KMS-11 (cell line): Measurements from ENCODE around the gene BLID.

Source experiments
- H2AFZ ChIP-seq: fragments of 200-600 bp; sonication (generic); 2 replicates; pipeline ENCODE4 v1.6.1; 2016; ENCODE audit warnings: antibody characterized with exemption, mixed run types, low read depth
- H3K27ac ChIP-seq: fragments of 200-600 bp; sonication (generic); 2 replicates; pipeline ENCODE4 v1.6.1; 2016; ENCODE audit warnings: mild to moderate bottlenecking, mixed run types
- H3K27me3 ChIP-seq: fragments of 200-600 bp; sonication (generic); 2 replicates; pipeline ENCODE4 v1.6.1; 2017; ENCODE audit warnings: mild to moderate bottlenecking, low read depth, mixed run types, moderate library complexity; ENCODE audit not compliant: insufficient read depth
- H3K36me3 ChIP-seq: fragments of 200-600 bp; sonication (generic); 2 replicates; pipeline ENCODE4 v1.6.1; 2017; ENCODE audit warnings: mild to moderate bottlenecking, mixed run types; ENCODE audit not compliant: insufficient read depth
- H3K4me1 ChIP-seq: fragments of 200-600 bp; sonication (generic); 2 replicates; pipeline ENCODE4 v1.6.1; 2016; ENCODE audit warnings: mild to moderate bottlenecking, low read depth, mixed run types; ENCODE audit not compliant: poor library complexity, severe bottlenecking
- H3K4me2 ChIP-seq: fragments of 200-600 bp; sonication (generic); 2 replicates; pipeline ENCODE4 v1.7.0; 2016; ENCODE audit warnings: mild to moderate bottlenecking, mixed run types
- H3K4me3 ChIP-seq: fragments of 200-600 bp; sonication (generic); IDR thresholded peaks from 2 replicates; pipeline ENCODE4 v1.6.1; 2017; ENCODE audit warnings: low read depth, low read length, mixed read lengths; ENCODE audit not compliant: insufficient read depth
- H3K79me2 ChIP-seq: fragments of 200-600 bp; sonication (generic); 2 replicates; pipeline ENCODE4 v1.6.1; 2016; ENCODE audit warnings: low read depth, mixed run types; ENCODE audit not compliant: insufficient read depth
- H3K9ac ChIP-seq: fragments of 200-600 bp; sonication (generic); 2 replicates; pipeline ENCODE4 v1.6.1; 2016; ENCODE audit warnings: mild to moderate bottlenecking, mixed run types
- H4K20me1 ChIP-seq: fragments of 200-600 bp; sonication (generic); 2 replicates; pipeline ENCODE4 v1.6.1; 2016; ENCODE audit warnings: mild to moderate bottlenecking, mixed run types; ENCODE audit not compliant: insufficient read depth
- CTCF ChIP-seq: fragments of 200-600 bp; sonication (generic); conservative IDR thresholded peaks from 2 replicates; pipeline ENCODE4 v1.6.1; 2017; ENCODE audit warnings: low read depth, mild to moderate bottlenecking, antibody characterized with exemption, low read length, moderate library complexity, mixed read lengths

BLID gene

DNA sequence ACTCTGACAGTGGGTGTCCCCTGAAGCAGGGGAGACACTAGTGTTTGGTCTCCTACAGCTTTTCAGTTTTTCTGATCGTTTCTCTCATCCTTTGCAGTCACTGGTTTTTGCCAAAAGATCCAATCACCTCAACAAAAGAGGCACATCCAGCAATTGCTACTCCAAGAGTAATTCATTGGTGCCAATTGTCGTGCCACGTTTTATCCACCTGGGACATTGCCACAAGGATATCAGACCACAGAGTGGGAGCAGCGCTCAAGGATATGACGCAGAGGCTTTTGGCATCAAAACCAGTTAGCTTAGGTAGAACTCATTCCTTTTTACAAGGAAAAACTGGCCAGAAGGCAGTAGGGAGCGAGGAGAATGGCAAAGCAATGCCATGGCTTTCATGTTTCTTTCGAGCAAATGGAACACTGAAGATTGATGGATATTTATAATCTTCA, 40.9 kb upstream of the BLID start:
- Histone ChIP-seq H4K20me1 (no peaks in the 10 kb centered on the region), H2AFZ (no peak overlapping the region), H3K79me2 (no peaks in the 10 kb centered on the region), H3K4me2 (no peak overlapping the region), H3K36me3 (no peaks in the 10 kb centered on the region), H3K9ac (no peak overlapping the region), H3K4me1 (no peaks in the 10 kb centered on the region), H3K27me3 (no peaks in the 10 kb centered on the region), H3K27ac (no peak overlapping the region), H3K4me3 (no peak overlapping the region)
- TF ChIP-seq CTCF, result no peak

DNA sequence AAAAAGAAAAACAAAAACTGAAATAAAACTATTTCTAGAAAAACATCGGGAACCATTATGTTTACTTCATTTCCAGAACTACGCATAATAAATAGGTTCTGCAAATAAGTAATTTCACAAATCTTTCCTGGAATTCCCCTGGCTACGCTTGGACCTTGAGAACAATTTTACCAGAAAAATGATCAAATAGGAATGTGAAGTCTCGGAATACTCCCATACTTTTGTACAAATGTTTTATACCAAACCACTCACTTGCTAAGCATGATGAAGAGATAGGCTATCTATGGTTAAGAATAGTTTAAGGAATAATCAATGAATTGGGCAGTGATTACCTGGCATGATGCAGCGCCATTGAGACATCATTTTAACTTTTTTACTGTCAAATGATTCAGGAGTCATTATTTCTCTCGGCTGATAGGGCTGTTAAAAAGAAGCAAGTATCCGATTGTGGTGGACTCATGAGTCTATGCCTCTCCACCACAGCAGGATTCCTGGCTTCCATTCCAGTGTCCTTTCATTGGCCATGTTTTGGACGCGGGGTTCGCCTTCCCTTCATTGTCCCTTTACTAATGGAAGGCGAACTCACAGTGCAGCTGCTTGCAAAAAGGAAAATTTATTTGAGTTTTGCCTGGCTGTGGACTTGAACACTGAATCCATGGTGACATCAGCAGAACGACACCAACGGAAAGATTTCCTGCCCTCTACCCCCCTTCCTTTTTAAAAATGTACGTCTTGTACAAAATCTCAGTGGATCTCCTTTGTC, 39.9 kb upstream of the BLID start:
- Histone ChIP-seq H3K27ac (no peak overlapping the region), H3K4me3 (no peak overlapping the region), H3K4me2 (no peak overlapping the region), H3K4me1 (no peaks in the 10 kb centered on the region), H3K36me3 (no peaks in the 10 kb centered on the region), H3K79me2 (no peaks in the 10 kb centered on the region), H4K20me1 (no peaks in the 10 kb centered on the region), H3K9ac (no peak overlapping the region), H3K27me3 (no peaks in the 10 kb centered on the region), H2AFZ (no peak overlapping the region)
- no peak for TF ChIP-seq CTCF

DNA sequence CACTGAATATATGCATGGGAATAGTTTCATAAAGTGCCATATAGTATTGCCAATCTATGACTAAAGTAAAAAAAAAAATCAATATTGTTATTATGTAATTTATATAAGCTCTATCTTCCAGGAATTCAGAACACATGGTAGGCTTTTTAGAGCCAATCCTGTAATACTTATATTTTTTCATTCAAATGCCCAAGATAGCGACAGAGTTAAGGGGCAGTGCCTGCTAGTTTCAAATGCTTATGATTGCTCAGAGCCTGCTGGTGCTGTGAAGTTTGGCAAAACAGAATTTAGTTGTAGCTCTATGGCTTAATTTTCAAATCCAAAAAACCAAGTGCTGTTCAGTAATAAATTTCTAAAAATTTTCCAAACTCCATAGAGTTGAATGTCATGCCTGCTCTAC, 39.0 kb upstream of the BLID start:
- H2AFZ ChIP-seq, result no peak overlapping the region
- H3K9ac ChIP-seq, result no peak overlapping the region
- H3K27me3 ChIP-seq, result no peaks in the 10 kb centered on the region
- no peak overlapping the region for H3K4me3 ChIP-seq
- H3K4me2 ChIP-seq, result no peak overlapping the region
- no peak for TF ChIP-seq CTCF
- no peaks in the 10 kb centered on the region for H3K79me2 ChIP-seq
- no peaks in the 10 kb centered on the region for H3K36me3 ChIP-seq
- no peak overlapping the region for H3K27ac ChIP-seq
- H4K20me1 ChIP-seq, result no peaks in the 10 kb centered on the region
- no peaks in the 10 kb centered on the region for H3K4me1 ChIP-seq

DNA sequence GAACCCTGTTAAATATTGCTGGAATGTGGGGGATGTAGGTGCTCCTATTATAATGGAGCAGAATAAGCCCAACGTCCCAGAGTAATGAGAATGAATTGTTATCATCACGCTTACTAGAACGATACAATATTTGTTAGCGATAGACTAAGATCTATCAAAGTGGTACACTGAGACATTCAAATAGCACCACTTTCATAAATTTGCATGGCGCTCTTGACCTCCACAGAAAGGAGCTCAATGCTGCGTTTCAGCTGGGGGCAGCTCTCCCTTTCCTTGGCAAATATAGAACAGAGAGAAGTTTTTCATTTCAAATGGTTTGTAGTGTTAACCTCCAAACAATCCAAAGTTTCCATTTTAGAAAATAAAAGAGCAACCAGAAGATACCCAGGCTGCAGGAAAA, 38.2 kb upstream of the BLID start:
- Histone ChIP-seq H3K27me3 (no peaks in the 10 kb centered on the region), H3K79me2 (no peaks in the 10 kb centered on the region), H3K9ac (no peak overlapping the region), H3K4me1 (no peaks in the 10 kb centered on the region), H2AFZ (no peak overlapping the region), H3K36me3 (no peaks in the 10 kb centered on the region), H4K20me1 (no peaks in the 10 kb centered on the region), H3K4me2 (no peak overlapping the region), H3K4me3 (no peak overlapping the region), H3K27ac (no peak overlapping the region)
- no peak for TF ChIP-seq CTCF
